HL-60 (cell line): ENCODE data around the gene DNAL1.

Experiments used
- POLR2AphosphoS5 ChIP-seq: IDR thresholded peaks from 2 replicates; pipeline ENCODE4 v1.6.1; 2012; ENCODE audit warnings: low read depth
- SPI1 ChIP-seq: IDR thresholded peaks from 2 replicates; pipeline ENCODE4 v1.6.1; 2012; ENCODE audit warnings: low read depth, mild to moderate bottlenecking, borderline replicate concordance
- TF ChIP-seq, protein P1 (sequence below): IDR thresholded peaks from one replicate; pipeline ENCODE4 v1.5.1; 2011; ENCODE audit warnings: low read length, control low read depth, inconsistent platforms; ENCODE audit not compliant: insufficient read depth
- TF ChIP-seq, protein P2 (sequence below): IDR thresholded peaks from 2 replicates; pipeline ENCODE4 v1.6.1; 2012; ENCODE audit warnings: low read depth; ENCODE audit not compliant: insufficient replicate concordance

DNA sequence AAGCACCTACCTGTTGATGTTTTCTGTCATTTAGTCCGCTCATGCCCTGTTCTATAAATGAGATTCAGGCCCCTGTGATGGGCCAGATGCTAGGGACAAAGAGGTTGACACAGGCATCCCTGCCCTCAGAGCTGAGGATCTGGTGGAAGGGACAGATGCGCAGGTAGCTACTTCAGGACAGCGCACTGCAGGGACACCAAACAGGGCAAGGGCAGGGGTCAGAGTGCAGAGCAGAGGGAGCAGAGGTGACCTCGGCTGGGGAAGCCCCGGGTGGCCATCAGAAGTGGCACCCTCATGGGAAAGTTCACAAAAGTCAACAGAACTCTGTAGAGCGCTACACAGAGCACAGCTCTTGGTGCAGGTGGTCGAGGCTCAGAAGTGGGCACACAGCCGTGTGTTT lies 75.0 kb downstream of the DNAL1 start:
- TF ChIP-seq, protein P1, sequence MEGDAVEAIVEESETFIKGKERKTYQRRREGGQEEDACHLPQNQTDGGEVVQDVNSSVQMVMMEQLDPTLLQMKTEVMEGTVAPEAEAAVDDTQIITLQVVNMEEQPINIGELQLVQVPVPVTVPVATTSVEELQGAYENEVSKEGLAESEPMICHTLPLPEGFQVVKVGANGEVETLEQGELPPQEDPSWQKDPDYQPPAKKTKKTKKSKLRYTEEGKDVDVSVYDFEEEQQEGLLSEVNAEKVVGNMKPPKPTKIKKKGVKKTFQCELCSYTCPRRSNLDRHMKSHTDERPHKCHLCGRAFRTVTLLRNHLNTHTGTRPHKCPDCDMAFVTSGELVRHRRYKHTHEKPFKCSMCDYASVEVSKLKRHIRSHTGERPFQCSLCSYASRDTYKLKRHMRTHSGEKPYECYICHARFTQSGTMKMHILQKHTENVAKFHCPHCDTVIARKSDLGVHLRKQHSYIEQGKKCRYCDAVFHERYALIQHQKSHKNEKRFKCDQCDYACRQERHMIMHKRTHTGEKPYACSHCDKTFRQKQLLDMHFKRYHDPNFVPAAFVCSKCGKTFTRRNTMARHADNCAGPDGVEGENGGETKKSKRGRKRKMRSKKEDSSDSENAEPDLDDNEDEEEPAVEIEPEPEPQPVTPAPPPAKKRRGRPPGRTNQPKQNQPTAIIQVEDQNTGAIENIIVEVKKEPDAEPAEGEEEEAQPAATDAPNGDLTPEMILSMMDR: no peak
- TF ChIP-seq, protein P2, sequence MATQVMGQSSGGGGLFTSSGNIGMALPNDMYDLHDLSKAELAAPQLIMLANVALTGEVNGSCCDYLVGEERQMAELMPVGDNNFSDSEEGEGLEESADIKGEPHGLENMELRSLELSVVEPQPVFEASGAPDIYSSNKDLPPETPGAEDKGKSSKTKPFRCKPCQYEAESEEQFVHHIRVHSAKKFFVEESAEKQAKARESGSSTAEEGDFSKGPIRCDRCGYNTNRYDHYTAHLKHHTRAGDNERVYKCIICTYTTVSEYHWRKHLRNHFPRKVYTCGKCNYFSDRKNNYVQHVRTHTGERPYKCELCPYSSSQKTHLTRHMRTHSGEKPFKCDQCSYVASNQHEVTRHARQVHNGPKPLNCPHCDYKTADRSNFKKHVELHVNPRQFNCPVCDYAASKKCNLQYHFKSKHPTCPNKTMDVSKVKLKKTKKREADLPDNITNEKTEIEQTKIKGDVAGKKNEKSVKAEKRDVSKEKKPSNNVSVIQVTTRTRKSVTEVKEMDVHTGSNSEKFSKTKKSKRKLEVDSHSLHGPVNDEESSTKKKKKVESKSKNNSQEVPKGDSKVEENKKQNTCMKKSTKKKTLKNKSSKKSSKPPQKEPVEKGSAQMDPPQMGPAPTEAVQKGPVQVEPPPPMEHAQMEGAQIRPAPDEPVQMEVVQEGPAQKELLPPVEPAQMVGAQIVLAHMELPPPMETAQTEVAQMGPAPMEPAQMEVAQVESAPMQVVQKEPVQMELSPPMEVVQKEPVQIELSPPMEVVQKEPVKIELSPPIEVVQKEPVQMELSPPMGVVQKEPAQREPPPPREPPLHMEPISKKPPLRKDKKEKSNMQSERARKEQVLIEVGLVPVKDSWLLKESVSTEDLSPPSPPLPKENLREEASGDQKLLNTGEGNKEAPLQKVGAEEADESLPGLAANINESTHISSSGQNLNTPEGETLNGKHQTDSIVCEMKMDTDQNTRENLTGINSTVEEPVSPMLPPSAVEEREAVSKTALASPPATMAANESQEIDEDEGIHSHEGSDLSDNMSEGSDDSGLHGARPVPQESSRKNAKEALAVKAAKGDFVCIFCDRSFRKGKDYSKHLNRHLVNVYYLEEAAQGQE: no peak
- TF ChIP-seq POLR2AphosphoS5 (no peak), SPI1 (no peak)
